A673 (cell line): ENCODE measurements around the gene HOMER3. TPM values are rescaled to one million over a fixed set of nuclear protein-coding genes. Genes with fewer than 3 reads are reported as not detected.

ENCODE experiments used
- BruUV-seq: library from RNA; stranded (reverse); fragments of 400-500 nt; replicated peaks from 2 replicates; lab custom pipeline; 2021; lab: Mats Ljungman, UMichigan
- CTCF ChIA-PET: fragments of 300-600 bp; sonication (Branson Sonifier 250); formaldehyde crosslinking; loops from one replicate; lab custom pipeline; 2022; ENCODE audit warnings: antibody characterized with exemption; lab: Charles Lee
- POLR2A ChIA-PET: fragments of 300-600 bp; sonication (Branson Sonifier 250); formaldehyde crosslinking; loops from one replicate; lab custom pipeline; 2022; ENCODE audit warnings: antibody characterized with exemption; ENCODE audit not compliant: low non-redundant PET; lab: Charles Lee
- DNase-seq: peaks from one replicate; pipeline ENCODE4 v3.0.0-alpha.2; 2015; ENCODE audit warnings: low spot score
- H3K27ac ChIP-seq: fragments of 200-600 bp; sonication (generic); 2 replicates; pipeline ENCODE4 v1.5.1; 2016; ENCODE audit warnings: mixed run types, low read depth, mild to moderate bottlenecking, mixed read lengths, antibody characterized with exemption, low read length; ENCODE audit not compliant: poor library complexity, severe bottlenecking
- H3K27me3 ChIP-seq: fragments of 200-600 bp; sonication (generic); replicated peaks from 2 replicates; pipeline ENCODE4 v1.6.1; 2017; ENCODE audit warnings: mixed run types, low read depth, mild to moderate bottlenecking, mixed read lengths, antibody characterized with exemption, low read length; ENCODE audit not compliant: insufficient read depth, poor library complexity
- H3K36me3 ChIP-seq: fragments of 200-600 bp; sonication (generic); 2 replicates; pipeline ENCODE4 v1.6.1; 2016; ENCODE audit warnings: mixed run types, mild to moderate bottlenecking, mixed read lengths, antibody characterized with exemption, low read length; ENCODE audit not compliant: insufficient read depth, poor library complexity, severe bottlenecking
- H3K4me1 ChIP-seq: fragments of 200-600 bp; sonication (generic); 2 replicates; pipeline ENCODE4 v1.6.1; 2017; ENCODE audit warnings: mixed run types, mild to moderate bottlenecking, mixed read lengths, antibody characterized with exemption, low read length; ENCODE audit not compliant: insufficient read depth, poor library complexity, severe bottlenecking
- H3K4me3 ChIP-seq: fragments of 200-600 bp; sonication (generic); 2 replicates; pipeline ENCODE4 v1.5.1; 2016; ENCODE audit warnings: low read depth, mixed run types, mild to moderate bottlenecking, mixed read lengths, low read length; ENCODE audit not compliant: poor library complexity, severe bottlenecking
- H3K9me3 ChIP-seq: fragments of 200-600 bp; sonication (generic); 2 replicates; pipeline ENCODE4 v1.6.1; 2016; ENCODE audit warnings: mixed run types, low read depth, mild to moderate bottlenecking, mixed read lengths, antibody characterized with exemption, low read length; ENCODE audit not compliant: poor library complexity, severe bottlenecking
- CTCF ChIP-seq: fragments of 300-800, 200-600 bp; sonication (generic); conservative IDR thresholded peaks from 2 replicates; pipeline ENCODE4 v1.5.1; 2017; ENCODE audit warnings: low read depth, mild to moderate bottlenecking, antibody characterized with exemption, low read length, moderate library complexity, mixed read lengths
- EZH2 ChIP-seq: fragments of 200-600 bp; sonication (generic); IDR thresholded peaks from 2 replicates; pipeline ENCODE4 v1.6.1; 2017; ENCODE audit warnings: borderline replicate concordance, low read depth, mild to moderate bottlenecking, mixed read lengths, antibody characterized with exemption, low read length; ENCODE audit not compliant: poor library complexity, severe bottlenecking
- intact Hi-C: fragments of 100-400 bp; cut with micrococcal nuclease; formaldehyde crosslinking; loops from one replicate; pipeline ENCODE4 v1.10.0; 2022; ENCODE audit not compliant: unreplicated experiment
- total RNA-seq: library from RNA; stranded (reverse); gene quantifications from 2 replicates; pipeline ENCODE4 v1.2.3, GENCODE V29; 2021

Gene HOMER3
- total RNA-seq, 1 experiment from 2014 or later: 23.9 TPM

- no peaks in the 10 kb centered on the region for H3K9me3 ChIP-seq
- H3K27me3 ChIP-seq: no peaks in the 10 kb centered on the region
- no peaks in the 10 kb centered on the region for H3K4me1 ChIP-seq
- TF ChIP-seq CTCF (no peak), EZH2 (no peak)
- peaks cover 3% of the 10 kb centered on the region for H3K36me3 ChIP-seq
- CTCF ChIA-PET: no interaction called here
- no peak for DNase-seq
- POLR2A ChIA-PET: no interaction called here
- intact Hi-C loops: no loop called here
- H3K27ac ChIP-seq: no peak overlapping the region
- BruUV-seq: no TSS peak
- H3K4me3 ChIP-seq: no peak overlapping the region
Measured at GRCh38 chr19:18905513-18906236, 35.3 kb downstream of the HOMER3 start.

- TF ChIP-seq EZH2 (no peak), CTCF (no peak)
- H3K4me3 ChIP-seq: no peak overlapping the region
- CTCF ChIA-PET: no interaction called here
- no peaks in the 10 kb centered on the region for H3K9me3 ChIP-seq
- no peak overlapping the region for H3K27ac ChIP-seq
- no peaks in the 10 kb centered on the region for H3K27me3 ChIP-seq
- DNase-seq: no peak
- POLR2A ChIA-PET: no interaction called here
- intact Hi-C loops: no loop called here
- H3K36me3 ChIP-seq: peaks cover 3% of the 10 kb centered on the region
- BruUV-seq: no TSS peak
- H3K4me1 ChIP-seq: no peaks in the 10 kb centered on the region
Measured at GRCh38 chr19:18905058-18905456, 36.0 kb downstream of the HOMER3 start.

GRCh38 chr19:18904334-18905057 lies 36.5 kb downstream of the HOMER3 start:
- intact Hi-C loops: no loop called here
- no peaks in the 10 kb centered on the region for H3K27me3 ChIP-seq
- BruUV-seq: no TSS peak
- no peak overlapping the region for H3K4me3 ChIP-seq
- no peak for DNase-seq
- CTCF ChIA-PET: no interaction called here
- H3K4me1 ChIP-seq: no peaks in the 10 kb centered on the region
- POLR2A ChIA-PET: interaction anchor here (0.6 kb wide), 1 partner anchor 23 kb away, joined by 3 read pairs; no protein-coding TSS in a partner anchor
- H3K9me3 ChIP-seq: no peaks in the 10 kb centered on the region
- no peak overlapping the region for H3K27ac ChIP-seq
- peaks cover 3% of the 10 kb centered on the region for H3K36me3 ChIP-seq
- TF ChIP-seq EZH2 (no peak), CTCF (no peak)
